Choroid plexus epithelial cell (primary cell): ENCODE data around the gene FAM83G.

ENCODE experiments used
- DNase-seq: peaks from one replicate; pipeline ENCODE4 v3.0.0-alpha.2; 2010; ENCODE audit warnings: low read depth
- H3K4me3 ChIP-seq: 2 replicates; pipeline ENCODE4 v1.5.1; 2011; ENCODE audit warnings: low read depth, mild to moderate bottlenecking, control low read depth, low read length, moderate library complexity
- TF ChIP-seq, protein P1 (sequence below): conservative IDR thresholded peaks from 2 replicates; pipeline ENCODE4 v1.5.1; 2011; ENCODE audit warnings: low read depth, mild to moderate bottlenecking, control low read depth, inconsistent platforms, low read length, moderate library complexity

Gene FAM83G

DNA sequence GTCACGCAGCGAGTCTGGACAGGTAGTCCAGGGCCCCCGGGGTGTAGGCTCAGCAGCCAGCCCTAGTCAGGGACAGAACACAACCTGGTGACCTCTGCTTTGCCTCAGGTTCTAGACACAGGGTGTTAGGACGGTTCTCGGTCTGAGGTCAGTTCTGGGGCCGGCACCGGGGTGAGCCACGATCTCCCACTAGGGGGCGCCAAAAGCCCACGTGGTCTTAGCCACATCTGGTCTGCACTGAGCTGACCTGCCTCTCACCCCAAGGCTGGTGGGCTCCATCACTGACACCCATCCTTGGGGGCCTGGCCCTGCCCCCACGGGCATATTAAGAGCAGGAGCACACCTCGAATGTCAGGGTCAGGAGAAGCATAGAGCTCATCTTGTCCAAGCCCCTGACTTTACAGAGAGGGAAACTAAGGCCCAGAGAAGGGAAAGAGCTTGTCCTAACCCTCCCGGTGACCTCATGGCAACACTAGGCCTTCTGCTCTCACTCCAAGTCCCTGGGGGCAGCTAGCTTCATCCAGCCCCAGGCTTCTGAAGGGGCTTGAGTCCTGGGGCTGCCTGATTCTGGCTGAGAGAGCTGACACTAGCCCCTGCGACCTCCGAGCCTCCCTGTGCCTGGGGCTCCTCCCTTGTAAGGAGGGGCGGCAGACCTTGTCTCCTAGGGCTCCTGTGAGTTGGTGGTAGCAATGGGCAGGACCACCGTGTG, 43.6 kb downstream of the FAM83G start:
- H3K4me3 ChIP-seq, result no peak overlapping the region
- peak; percentile 69 for DNase-seq

DNA sequence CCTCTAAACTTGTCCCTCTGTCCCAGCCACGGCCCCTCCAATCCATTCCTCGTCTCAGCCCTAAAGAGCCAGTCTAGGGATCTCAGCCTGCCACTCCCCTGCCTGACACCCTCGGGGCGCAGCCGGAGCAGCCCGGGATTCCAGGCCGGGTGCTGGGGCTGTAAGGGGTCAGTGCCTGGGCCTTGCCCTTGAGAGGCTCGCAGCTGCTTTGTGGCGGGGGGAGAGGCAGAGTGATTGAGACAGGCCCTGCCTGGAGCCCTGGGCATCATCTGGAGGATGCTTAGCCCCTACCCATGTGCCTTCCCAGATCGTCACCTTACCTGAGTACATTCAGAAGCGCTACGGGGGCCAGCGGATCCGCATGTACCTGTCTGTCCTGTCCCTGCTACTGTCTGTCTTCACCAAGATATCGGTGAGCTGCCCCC, 44.3 kb downstream of the FAM83G start:
- no peak overlapping the region for H3K4me3 ChIP-seq
- no peak for DNase-seq
- TF ChIP-seq, protein P1, sequence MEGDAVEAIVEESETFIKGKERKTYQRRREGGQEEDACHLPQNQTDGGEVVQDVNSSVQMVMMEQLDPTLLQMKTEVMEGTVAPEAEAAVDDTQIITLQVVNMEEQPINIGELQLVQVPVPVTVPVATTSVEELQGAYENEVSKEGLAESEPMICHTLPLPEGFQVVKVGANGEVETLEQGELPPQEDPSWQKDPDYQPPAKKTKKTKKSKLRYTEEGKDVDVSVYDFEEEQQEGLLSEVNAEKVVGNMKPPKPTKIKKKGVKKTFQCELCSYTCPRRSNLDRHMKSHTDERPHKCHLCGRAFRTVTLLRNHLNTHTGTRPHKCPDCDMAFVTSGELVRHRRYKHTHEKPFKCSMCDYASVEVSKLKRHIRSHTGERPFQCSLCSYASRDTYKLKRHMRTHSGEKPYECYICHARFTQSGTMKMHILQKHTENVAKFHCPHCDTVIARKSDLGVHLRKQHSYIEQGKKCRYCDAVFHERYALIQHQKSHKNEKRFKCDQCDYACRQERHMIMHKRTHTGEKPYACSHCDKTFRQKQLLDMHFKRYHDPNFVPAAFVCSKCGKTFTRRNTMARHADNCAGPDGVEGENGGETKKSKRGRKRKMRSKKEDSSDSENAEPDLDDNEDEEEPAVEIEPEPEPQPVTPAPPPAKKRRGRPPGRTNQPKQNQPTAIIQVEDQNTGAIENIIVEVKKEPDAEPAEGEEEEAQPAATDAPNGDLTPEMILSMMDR, result no peak

More for the DNA sequence above, 43.6 kb downstream of the FAM83G start:
- TF ChIP-seq, protein P1, result peak; percentile 91

DNA sequence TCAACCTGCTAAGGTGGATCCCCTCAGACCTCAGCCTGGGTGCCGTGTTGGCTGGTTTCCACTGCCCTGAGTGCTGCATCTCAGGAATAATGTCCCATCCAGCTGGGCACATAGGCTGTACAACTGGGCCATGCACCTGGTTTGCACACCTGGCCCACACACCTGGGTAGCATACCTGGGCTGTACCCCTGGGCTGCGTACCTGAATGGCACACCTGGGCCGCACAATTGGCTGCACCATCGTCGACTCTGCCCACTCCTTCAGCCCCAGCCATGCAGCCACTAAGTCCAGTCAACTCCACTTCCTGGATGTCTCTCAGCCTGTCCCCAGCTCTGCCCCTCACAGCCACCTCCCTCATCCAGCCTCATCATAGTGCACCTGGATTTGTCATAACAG, 44.7 kb downstream of the FAM83G start:
- no peak for DNase-seq
- TF ChIP-seq, protein P1, result no peak
- no peak overlapping the region for H3K4me3 ChIP-seq

DNA sequence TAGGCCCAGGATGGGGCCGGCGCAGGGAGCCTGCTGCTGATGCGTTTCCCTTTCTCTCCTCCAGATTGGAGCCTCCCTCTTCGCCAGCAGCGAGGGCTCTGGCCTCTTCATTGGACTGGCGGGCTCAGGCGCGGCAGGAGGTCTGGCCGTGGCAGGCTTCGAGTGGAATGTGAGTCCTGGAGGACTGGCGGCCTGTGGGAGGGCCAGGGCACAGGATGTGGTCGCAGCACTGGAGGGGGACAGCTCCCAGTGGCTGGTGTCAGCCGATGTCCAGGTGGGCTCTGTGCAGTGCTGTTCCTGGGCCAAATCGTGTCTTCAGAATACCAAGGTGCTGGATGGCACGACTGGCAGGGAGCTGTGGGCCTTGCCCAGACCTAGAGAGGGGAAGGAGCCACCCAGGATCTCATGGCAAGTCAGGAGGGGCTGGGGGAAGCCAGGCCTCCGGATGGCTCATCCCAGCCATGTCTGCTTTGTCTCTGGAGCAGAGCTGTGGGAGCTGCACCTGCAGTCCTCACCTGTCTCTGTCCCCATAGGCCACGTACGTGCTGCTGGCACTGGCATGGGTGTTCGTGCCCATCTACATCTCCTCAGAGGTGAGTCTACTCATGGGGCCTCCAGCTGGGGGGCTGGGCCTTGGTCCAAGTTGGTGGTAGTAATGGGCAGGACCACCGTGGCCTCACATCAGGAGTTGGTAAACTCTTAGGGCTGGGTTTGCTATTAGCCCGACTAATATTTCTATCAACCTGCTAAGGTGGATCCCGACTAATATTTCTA, 45.3 kb downstream of the FAM83G start:
- DNase-seq, result peak; percentile 52
- TF ChIP-seq, protein P1, result no peak
- no peak overlapping the region for H3K4me3 ChIP-seq

DNA sequence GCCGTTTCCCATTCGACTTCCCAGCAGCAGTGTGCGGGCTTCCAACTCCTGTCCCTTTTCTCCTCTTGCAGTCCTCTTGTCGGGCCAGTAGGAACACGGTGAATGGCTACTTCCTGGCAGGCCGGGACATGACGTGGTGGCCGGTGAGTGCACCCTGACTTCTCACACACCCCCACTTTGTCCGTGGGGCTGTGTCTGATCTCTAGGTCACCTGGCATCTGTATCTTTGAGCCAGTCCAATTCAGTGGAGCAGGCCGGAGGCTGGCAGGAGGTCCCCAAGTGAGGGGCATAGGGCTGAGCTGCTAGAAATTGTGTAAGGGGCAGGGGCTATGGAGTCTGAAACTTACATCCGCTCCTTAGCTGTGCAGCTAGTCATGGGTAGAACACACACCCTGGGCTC, 46.0 kb downstream of the FAM83G start:
- DNase-seq, result no peak
- TF ChIP-seq, protein P1, result no peak
- H3K4me3 ChIP-seq, result no peak overlapping the region

DNA sequence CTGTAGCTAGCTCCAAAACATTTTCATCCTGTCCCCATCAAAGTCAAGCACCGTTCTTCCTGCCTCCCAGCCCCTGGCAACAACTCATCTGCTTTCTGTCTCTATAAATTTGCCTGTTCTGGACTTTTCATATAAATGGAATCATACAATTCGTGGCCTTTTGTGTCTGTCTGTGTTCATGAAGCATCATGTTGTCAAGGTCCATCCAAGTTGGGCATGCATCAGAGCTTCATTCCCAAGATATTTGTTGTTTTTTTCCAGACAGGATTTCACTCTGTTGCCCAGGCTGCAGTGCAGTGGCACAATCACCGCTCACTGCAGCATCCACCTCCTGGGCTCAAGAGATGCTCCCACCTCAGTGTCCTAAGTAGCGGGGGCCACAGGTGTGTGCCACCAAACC, 46.7 kb downstream of the FAM83G start:
- DNase-seq, result no peak
- TF ChIP-seq, protein P1, result no peak

More for the DNA sequence above, 46.7 kb downstream of the FAM83G start:
- no peak overlapping the region for H3K4me3 ChIP-seq
